Lung microvascular endothelial cell (primary cell): ENCODE data around the gene COL3A1. TPM values are rescaled to one million over a fixed set of nuclear protein-coding genes. Genes with fewer than 3 reads are reported as not detected.

Source experiments
- DNase-seq, 2 donors: peaks; one replicate each; pipeline versions ENCODE4 v3.0.0 to v3.0.0-alpha.2; 2010; ENCODE audit warnings: low read depth in 2 of 2
- total RNA-seq: library from RNA; depleted of rRNA; stranded (reverse); fragments of >200 nt; gene quantifications from 2 replicates; pipeline ENCODE4 v1.2.1, GENCODE V29; 2014

Gene COL3A1
- total RNA-seq = 2.2 and 6.2 TPM in 2 replicates

DNA sequence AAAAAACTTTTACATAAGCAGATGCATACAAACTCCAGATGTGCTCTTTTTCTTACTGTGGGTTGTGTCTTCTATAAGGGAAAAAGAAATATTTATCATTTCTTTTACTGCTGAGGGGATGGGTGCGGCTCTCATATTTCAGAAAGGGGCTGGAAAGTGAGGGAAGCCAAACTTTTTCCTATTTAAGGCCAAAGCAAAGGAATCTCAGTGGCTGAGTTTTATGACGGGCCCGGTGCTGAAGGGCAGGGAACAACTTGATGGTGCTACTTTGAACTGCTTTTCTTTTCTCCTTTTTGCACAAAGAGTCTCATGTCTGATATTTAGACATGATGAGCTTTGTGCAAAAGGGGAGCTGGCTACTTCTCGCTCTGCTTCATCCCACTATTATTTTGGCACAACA, at the start of gene COL3A1:
TSS of gene COL3A1 (plus strand) at position 210 of the 400 bp plus-strand sequence. CDS start at position 327, 117 bp downstream.
- peak in 1 of 2 donors; percentile 16 for DNase-seq

GRCh38 chr2:188928643-188929042, 45.5 kb upstream of the COL3A1 start:
- no peak for DNase-seq

DNA sequence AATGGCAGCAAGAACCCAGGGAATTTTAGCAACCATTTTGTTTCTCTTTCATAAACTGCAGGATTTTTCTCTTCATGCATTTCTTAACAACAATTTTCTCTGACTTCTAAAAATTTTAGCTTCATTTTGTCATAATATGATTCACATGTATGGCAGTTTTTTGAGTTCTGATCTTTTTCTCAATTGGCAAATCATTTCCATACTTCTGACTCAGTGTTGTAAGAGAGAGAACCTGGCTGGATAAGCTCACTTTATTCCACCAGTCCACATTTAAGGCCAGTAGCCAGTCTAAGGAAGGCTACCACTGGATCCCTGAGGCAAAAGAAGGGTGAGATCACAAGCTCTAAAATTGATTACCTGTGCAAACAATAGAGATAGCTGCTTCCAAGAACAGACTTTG, 42.8 kb upstream of the COL3A1 start:
- DNase-seq = no peak

DNA sequence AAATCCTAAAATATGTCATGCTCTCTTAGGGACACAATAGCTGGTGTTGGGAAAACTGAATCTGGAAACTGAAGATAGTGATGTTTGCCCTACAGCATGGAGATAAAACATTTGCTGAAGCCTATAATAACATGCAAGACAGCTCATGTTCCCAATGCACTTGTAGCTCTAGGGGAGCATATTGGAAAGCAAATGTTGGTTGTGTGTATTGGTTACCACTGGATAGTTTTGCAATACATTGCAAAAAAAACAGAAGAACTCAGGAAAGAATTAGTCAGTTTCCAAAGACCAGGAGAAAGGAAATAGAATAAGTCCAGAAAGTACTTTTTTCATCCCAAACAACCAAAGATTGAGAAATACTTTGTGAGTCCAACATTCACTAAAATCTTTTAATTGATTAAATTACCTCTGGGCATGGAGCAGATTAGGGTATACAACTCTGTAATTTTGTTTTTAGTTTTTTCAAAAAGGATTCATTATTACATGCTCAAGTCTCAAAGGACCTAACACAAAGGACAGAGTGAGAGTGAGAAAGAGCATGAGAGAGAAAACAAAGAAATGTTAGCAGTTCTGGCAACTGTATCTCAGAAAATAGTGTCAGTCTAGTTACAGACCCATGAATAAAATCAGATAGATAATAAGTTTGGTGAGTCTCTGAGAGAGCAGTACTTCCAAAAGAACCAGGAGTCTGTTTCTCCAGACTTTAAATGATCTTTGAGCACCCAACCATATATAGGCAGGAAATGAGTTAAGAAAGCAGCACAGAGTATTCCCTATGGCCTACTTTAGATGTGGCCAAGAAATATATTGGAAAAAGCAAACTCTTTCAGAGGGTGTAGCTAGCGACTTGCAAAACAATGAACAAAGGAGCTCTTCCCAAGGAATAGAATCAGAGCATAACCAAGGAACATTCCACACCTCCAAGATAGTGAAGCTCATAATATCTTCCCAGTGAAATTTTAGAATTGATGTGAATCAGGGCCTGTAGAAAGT, 36.6 kb upstream of the COL3A1 start:
- DNase-seq = peak; percentile 26 to 72

- peak; percentile 32 to 77 for DNase-seq
Measured at GRCh38 chr2:188940171-188940570, 34.0 kb upstream of the COL3A1 start.

GRCh38 chr2:188944442-188944841, 29.7 kb upstream of the COL3A1 start:
- no peak for DNase-seq

DNA sequence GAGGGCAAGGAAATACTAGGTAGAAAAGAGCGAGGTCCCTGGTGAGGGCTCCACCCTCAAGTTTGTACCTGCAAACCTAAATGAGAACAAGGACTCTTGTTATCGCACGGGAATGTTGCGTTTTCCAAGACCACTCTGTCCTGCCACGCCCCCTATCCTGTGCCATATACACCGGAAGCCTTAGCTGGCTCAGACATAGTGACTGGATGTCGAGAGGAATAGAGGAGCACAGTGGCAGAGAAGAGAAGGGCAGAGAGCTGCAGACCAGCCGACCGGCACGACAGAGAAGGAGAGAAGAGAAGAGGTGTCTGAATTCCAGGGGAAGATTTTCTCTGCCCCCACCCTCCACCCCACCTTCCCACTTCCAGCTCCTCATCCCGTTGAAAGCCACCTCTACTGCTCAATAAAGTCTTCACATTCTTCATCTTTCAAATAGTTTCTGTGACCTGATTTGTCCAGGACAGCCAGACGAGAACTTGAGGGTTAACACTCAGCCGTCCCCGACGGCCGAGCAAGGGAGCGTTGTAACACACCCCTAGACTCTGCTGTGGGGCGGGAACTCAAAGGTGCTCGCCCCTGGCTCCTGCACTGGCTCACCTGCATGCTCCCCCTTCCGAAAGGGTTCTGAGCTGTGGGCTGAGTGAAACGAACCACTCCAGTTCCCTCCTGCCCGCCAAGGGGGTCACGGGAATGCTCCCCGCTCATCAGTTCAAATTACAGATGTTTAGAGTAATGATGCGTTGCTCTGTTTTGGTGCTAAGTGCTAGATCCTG, 24.9 kb upstream of the COL3A1 start:
- DNase-seq = no peak

GRCh38 chr2:188952901-188953300, 21.3 kb upstream of the COL3A1 start:
- no peak for DNase-seq

DNA sequence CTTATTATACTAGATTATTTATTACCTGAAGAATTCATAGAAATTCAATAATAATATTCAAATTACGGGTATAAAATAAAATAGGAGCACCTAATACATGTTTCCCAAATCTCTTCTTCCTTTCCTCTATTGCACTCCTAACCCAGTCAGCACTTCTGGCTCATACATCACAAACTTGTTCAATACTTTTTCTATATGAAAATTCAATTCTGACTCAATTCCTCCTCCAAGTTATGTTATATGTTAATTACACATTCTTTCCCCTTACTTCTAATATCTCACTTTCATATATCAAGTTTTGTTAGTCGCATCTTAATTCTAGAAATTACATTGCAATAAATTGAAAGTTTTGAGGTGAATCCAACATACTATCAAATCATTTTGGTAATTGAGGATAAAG, 17.9 kb upstream of the COL3A1 start:
- no peak for DNase-seq

DNA sequence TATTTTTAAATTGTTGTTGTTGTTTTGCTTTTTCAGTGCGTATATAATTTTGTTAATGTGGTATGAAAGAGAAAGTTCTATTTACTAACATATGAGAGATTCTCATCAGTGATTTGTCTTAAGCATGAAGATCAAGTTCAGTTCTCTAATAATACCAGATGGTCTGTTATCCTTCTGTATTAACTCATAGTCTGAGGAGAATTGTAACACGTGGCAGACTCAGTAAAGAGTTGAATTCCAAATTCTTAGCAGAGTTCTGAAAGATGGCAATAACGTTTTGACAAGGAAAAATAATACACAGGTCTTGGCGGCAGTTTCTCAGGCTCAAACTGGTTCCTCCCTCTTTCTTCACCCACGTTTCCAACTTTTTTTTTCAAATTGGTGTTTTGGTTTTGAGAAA, 17.2 kb upstream of the COL3A1 start:
- DNase-seq = no peak

- no peak for DNase-seq
Measured at GRCh38 chr2:188957646-188958045, 16.5 kb upstream of the COL3A1 start.

- no peak for DNase-seq
Measured at GRCh38 chr2:188963741-188964140, 10.4 kb upstream of the COL3A1 start.

DNA sequence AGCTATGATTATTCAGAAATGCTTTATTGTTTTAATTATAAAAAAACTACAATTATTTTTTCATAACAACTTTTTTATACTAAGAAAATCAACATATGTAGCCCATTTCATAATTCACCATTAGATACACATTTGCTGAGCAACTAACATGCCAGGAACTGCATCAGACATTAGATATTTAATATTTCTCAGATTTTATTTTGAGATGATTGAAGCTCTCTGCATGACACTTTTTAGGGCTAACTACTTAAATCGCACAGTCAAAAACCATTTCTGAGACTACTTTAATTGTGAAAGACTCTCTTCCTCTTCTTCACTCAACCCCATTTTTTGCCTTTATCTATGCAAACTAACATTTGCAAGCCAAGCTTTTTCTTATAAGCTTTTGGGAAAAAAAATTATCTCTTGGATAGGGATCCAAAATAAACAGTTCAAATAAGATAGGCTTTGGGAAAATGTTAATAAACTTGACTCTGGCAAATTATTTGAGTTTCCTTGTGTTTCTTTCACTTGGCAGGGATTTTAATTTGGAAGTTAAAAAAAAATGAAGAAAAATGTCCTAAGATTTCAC, 9.1 kb upstream of the COL3A1 start:
- no peak for DNase-seq

GRCh38 chr2:188965563-188965962, 8.6 kb upstream of the COL3A1 start:
- no peak for DNase-seq

GRCh38 chr2:188966079-188966571, 8.0 kb upstream of the COL3A1 start:
- no peak for DNase-seq

DNA sequence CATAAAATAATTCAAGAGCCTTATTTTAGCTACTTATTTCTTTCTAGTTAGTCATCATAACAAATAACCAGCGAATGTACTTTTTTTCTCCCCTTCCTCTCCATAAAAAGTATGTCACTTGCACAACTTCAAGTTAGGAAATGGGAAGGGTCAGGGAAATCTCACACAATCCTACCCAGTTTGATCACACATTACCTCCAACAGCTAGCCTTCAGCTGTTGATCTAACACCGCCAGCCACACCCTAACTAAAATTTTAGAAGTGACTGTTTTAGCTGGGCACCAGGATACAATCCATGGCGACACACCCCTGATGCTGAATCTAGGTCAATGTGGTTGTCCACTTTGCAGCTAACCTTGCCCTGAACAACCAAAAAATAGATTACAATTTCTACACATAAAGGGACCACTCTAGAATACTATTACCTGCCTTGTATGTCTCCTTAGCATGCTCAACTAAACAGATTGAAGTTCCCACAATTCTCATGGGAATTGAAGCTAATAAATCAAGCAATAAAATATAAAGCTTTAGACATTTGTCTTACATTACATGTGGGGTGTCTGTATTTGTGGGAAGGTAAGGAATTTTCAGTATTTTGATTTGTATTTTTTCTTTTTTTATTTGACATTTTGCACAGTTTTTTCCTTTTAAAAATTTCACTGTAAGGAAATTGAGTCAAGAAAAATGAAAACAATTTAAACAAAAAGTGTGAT, 7.3 kb upstream of the COL3A1 start:
- no peak for DNase-seq

- no peak for DNase-seq
Measured at GRCh38 chr2:188969236-188969635, 4.9 kb upstream of the COL3A1 start.

DNA sequence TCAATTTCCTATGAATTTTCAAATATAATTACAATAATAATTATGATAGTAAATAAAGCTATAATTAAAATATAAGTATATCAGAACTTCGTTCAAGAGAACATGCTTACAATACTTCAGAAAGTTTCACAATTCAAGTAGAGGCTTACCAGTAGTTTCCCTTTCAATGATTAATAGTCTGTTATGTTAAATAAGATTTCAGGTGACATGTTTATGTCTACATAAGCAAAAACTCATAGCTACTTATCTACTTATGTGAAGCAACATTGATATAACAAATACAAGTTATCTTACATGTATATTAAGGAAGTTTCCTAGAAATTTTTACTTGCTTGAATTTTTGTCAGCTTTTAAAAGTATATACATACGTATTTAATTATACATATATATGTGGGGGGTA, 4.5 kb upstream of the COL3A1 start:
- DNase-seq = no peak

- DNase-seq = no peak
Measured at GRCh38 chr2:188970211-188970610, 4.0 kb upstream of the COL3A1 start.

DNA sequence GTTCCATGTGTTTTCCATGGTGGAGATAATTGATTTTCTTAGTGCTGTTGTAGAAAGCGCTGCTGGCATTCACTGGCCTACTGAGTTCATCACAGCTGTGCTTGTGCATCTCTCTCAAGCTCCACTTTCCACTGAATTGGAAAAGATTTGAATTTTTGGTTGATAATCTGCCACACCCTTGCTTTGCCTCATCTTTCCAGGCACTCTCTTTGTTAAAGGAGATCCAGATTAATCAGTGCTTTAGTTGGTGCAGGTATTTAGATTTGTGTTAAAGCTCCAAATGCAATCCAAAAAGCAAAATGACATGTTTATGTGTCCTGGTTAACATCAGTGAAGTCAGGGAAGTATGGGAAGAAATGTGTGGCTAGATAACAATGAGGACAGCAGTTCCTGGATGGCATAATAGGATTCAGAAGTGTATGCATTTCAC, 2.7 kb upstream of the COL3A1 start:
- DNase-seq = no peak

GRCh38 chr2:188973641-188974040, 532 bp upstream of the COL3A1 start:
- no peak for DNase-seq
